ENCODE data around the gene CAV1. TPM values are rescaled to one million over a fixed set of nuclear protein-coding genes. Genes with fewer than 3 reads are reported as not detected.

CAV1 gene
- total RNA-seq, 1 experiment from 2014 or later: 20.2 TPM

DNA sequence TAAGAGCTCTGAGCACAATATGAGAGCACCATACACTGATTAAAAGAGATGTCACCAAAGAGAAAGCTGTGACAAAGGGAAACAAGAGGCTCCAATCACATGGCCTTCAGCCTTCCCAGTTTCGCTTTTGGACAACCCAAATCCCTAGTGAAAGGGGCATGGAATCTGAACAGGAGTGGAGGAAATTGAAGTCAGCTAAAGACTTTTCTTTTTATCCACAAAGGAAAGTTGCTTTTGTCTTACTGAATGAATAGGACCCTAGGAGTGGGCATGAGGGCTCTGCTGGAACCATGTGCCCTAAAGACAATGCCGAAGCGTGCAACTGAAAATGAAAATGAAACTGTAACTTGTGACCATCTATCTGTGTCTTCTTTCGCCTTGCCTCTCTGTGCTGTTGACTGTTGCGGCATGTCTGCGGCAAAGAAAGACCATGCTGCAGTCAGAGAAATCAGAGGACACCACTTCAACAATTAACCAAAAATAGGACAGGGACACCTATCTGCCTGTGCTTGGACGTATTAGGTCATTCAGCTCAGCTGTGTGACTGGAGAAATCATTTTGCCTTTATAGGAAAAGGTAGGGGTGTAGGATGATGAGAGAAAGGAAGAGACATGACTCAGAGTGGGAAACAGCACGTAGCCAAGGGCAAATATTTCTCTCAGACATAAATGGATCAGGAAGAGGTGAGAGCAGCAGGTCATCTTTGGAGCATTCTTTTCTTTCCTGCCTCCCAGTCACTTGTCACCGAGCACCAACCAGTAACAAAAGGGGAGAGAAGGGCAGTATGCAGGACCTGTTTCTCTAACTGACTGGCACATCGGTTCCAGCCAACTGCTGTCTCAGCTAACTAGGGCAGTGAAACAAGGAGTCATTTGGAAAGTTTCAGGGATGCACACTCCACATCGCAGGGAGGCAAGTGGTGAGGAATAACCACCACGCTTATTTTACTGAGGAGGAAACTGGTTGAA is 13.0 kb upstream of the CAV1 start:
- H3T11ph ChIP-seq (ENCODE audit: low read length): no peak overlapping the region
- Mint-ChIP-seq H3K9me3 (no peaks in the 10 kb centered on the region), H3K4me1 (peaks cover 13 to 19% of the 10 kb centered on the region in 2 experiments), H3K4me3 (no peak overlapping the region; a peak in 1 of 5 replicates), H3K27me3 (ENCODE audit: low read depth) (no peaks in the 10 kb centered on the region; the same call in 1 of the 2 replicates), H3K27ac (no peak overlapping the region), H3K36me3 (ENCODE audit: insufficient read depth in 1 of 3, low read depth in 3 of 3) (no peaks in the 10 kb centered on the region)
- H3K23me2 ChIP-seq (ENCODE audit: insufficient read length, low read depth, low read length, poor library complexity, severe bottlenecking): no peaks in the 10 kb centered on the region
- H3K27ac ChIP-seq (ENCODE audit: insufficient read length, low read depth, low read length): no peak overlapping the region
- no peak overlapping the region for H4K8ac ChIP-seq (replicated peaks; ENCODE audit: insufficient read length, low read depth, low read length)
- H2BK5ac ChIP-seq (ENCODE audit: insufficient read length, low read length): no peak overlapping the region
- no peak overlapping the region for H3K23ac ChIP-seq (ENCODE audit: insufficient read length, low read depth, low read length)
- H4K5ac ChIP-seq (ENCODE audit: insufficient read length, low read depth, low read length): no peak overlapping the region
- DNase-seq: no peak
- H3K4ac ChIP-seq (ENCODE audit: low read depth, low read length): no peak overlapping the region
- no peak overlapping the region for H2BK20ac ChIP-seq (ENCODE audit: low read depth, low read length, poor library complexity, severe bottlenecking)
- TF ChIP-seq, protein P1, sequence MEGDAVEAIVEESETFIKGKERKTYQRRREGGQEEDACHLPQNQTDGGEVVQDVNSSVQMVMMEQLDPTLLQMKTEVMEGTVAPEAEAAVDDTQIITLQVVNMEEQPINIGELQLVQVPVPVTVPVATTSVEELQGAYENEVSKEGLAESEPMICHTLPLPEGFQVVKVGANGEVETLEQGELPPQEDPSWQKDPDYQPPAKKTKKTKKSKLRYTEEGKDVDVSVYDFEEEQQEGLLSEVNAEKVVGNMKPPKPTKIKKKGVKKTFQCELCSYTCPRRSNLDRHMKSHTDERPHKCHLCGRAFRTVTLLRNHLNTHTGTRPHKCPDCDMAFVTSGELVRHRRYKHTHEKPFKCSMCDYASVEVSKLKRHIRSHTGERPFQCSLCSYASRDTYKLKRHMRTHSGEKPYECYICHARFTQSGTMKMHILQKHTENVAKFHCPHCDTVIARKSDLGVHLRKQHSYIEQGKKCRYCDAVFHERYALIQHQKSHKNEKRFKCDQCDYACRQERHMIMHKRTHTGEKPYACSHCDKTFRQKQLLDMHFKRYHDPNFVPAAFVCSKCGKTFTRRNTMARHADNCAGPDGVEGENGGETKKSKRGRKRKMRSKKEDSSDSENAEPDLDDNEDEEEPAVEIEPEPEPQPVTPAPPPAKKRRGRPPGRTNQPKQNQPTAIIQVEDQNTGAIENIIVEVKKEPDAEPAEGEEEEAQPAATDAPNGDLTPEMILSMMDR (conservative IDR thresholded peaks at IDR 0.05): no peak
- H2BK12ac ChIP-seq (ENCODE audit: insufficient read length, low read depth, low read length): no peak overlapping the region
- H3K79me1 ChIP-seq (ENCODE audit: insufficient read depth, low read depth, low read length, poor library complexity, severe bottlenecking): no peaks in the 10 kb centered on the region
- H2AK5ac ChIP-seq (ENCODE audit: insufficient read length, low read length): no peak overlapping the region
- no peak overlapping the region for H3K4me2 ChIP-seq (ENCODE audit: insufficient read depth, insufficient read length, low read length)
- no CpG with 5 or more reads among the region's 12 CpGs for WGBS (ENCODE audit: extremely low coverage, insufficient read length, low lambda C conversion rate)
- H2BK120ac ChIP-seq (ENCODE audit: low read depth, low read length, poor library complexity, severe bottlenecking): no peak overlapping the region
- H3K9me3 ChIP-seq (ENCODE audit: control insufficient read depth, low read depth, low read length): no peaks in the 10 kb centered on the region
- H2AFZ ChIP-seq (ENCODE audit: low read length): no peak overlapping the region
- H2BK15ac ChIP-seq (ENCODE audit: low read depth, low read length): no peak overlapping the region
- H3K56ac ChIP-seq (ENCODE audit: insufficient read length, low read depth, low read length): no peak overlapping the region
- H3K79me2 ChIP-seq (ENCODE audit: insufficient read depth, low read length): no peaks in the 10 kb centered on the region
- H4K20me1 ChIP-seq (ENCODE audit: control insufficient read depth, insufficient read depth, insufficient read length): no peaks in the 10 kb centered on the region
- no peak overlapping the region for H4K91ac ChIP-seq (ENCODE audit: insufficient read length, low read depth, low read length)
- peaks cover 3% of the 10 kb centered on the region; the same call in 1 of the 2 replicates for H3K4me1 ChIP-seq (ENCODE audit: insufficient read depth, low read length)
- H3K9ac ChIP-seq (ENCODE audit: extremely low read depth, insufficient read length, low read length): no peak overlapping the region
- H3K18ac ChIP-seq (ENCODE audit: insufficient read length, low read depth, low read length): no peak overlapping the region
- H3K27me3 ChIP-seq (ENCODE audit: insufficient read depth, low read length): no peaks in the 10 kb centered on the region
- no peak overlapping the region for H3K14ac ChIP-seq (ENCODE audit: insufficient read depth, low read length)

Measured in H9 (cell line).